ENCODE measurements around the gene FANCE.
"Not testable (repeated sequence)": the region's sequence is repeated elsewhere in the genome, so short reads cannot be mapped to it uniquely, and the experiment has no call there.

Gene FANCE

GRCh38 chr6:35432291-35432690 lies 19.8 kb upstream of the FANCE start:
- no peak for DNase-seq (ENCODE audit: low read depth)
- TF ChIP-seq, protein P1, sequence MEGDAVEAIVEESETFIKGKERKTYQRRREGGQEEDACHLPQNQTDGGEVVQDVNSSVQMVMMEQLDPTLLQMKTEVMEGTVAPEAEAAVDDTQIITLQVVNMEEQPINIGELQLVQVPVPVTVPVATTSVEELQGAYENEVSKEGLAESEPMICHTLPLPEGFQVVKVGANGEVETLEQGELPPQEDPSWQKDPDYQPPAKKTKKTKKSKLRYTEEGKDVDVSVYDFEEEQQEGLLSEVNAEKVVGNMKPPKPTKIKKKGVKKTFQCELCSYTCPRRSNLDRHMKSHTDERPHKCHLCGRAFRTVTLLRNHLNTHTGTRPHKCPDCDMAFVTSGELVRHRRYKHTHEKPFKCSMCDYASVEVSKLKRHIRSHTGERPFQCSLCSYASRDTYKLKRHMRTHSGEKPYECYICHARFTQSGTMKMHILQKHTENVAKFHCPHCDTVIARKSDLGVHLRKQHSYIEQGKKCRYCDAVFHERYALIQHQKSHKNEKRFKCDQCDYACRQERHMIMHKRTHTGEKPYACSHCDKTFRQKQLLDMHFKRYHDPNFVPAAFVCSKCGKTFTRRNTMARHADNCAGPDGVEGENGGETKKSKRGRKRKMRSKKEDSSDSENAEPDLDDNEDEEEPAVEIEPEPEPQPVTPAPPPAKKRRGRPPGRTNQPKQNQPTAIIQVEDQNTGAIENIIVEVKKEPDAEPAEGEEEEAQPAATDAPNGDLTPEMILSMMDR (IDR thresholded peaks at IDR 0.05; ENCODE audit: low read depth, low read length, missing control alignments) = no peak
- no peak overlapping the region for H3K4me3 ChIP-seq (ENCODE audit: low read depth, low read length)

GRCh38 chr6:35432702-35433101 lies 19.4 kb upstream of the FANCE start:
- DNase-seq (ENCODE audit: low read depth); H3K4me3 ChIP-seq (ENCODE audit: low read depth, low read length): not testable (repeated sequence)

DNA sequence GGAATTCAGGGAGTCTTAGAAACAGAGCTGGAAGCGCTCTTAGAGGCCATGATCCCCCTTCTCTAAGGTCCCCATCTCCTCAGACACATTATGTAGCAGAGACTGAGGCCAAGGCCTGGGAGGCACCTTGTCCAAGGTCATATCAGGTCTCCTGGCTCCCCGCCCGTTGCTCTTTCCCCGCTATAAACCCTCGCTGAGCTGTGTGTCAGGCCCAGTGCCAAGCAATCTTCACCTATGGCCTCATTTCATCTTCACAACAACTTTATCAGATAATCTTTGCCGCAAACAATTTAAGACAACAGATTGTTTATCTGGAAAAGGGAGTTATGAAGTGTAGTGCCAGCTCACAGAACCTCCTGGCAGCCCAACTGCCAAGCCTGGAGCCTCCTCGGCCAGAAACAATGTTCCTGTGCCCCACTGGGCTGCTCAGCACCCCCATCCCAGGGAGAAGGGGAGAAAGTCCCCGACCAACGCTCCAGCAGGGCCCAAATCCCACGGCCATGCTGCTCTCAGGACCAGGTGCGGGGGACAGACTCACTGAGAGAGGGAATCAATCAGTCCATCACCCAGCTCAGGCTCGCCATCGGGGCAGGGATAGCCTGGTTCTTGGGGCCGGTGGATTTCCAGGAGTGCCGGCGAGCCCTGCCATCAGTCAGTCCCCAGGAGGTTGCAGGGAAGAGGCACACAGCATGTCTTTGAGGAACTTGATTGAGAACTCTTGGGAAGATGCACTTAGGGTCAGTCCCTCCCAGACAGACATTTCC lies 16.9 kb upstream of the FANCE start:
- TF ChIP-seq, protein P1 (IDR thresholded peaks at IDR 0.05; ENCODE audit: low read depth, low read length, missing control alignments) = no peak
- H3K4me3 ChIP-seq (ENCODE audit: low read depth, low read length) = no peak overlapping the region
- DNase-seq (ENCODE audit: low read depth) = no peak

DNA sequence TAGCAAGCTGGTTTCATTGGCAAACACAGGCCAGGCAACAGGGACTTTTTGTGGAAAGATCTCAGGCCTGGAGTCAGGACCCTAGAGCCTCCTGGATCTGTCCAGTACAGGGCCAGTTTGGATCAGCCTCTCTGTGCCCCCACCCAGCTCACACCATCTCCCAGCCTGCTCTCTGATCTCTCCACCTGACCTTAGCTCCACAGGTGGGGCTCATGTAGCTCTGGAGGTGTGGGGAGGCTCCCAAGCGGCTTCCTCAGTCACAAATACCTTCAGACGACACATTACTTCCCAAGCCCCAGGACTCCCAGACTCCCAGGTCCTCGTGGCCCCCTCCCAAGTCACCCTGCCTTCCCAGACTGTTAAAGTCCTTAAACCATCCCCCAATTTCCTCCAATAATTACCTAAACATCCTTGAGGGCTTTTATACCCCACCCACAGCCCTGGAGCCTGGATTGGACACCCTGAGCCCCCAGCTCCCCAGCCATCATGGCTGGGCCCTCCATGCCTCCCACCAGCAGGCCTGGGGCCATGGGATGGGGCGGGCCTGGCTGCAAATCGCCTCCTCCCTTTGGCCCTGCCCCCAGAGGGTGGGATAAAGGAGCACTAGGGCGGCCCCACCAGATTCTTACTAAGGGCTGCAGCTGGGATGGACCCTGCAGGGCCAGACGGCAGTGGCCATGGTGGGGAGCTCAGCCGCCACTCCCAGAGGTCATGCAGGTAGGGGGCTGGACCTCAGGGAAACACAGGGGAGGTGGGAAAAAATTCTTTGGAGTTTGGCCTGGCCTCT lies 15.9 kb upstream of the FANCE start:
- no peak for DNase-seq (ENCODE audit: low read depth)
- TF ChIP-seq, protein P1 (IDR thresholded peaks at IDR 0.05; ENCODE audit: low read depth, low read length, missing control alignments) = no peak
- H3K4me3 ChIP-seq (ENCODE audit: low read depth, low read length) = no peak overlapping the region

GRCh38 chr6:35438378-35439065 lies 13.6 kb upstream of the FANCE start:
- H3K4me3 ChIP-seq (ENCODE audit: low read depth, low read length) = not testable (repeated sequence)

DNA sequence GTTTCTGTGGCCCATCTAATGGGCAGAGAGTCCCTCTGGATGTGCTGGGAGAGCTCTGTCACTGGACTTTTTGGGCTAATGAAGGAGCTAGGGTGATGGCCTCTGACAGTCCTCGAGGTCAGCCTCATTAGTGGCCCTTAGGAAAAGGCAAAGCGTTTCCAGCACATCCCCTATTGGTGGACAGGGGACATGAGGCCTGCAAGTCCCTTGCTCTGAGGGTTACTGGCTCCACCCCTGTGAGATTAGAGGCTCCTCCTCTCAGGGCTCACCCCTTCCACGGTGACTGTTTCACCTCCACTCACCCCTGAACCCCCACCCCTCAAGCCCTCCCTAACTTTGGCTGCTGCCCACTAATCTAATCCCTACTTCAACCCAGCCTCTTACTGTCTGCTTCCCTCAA lies 12.8 kb upstream of the FANCE start:
- TF ChIP-seq, protein P1 (IDR thresholded peaks at IDR 0.05; ENCODE audit: low read depth, low read length, missing control alignments) = no peak
- no peak for DNase-seq (ENCODE audit: low read depth)
- H3K4me3 ChIP-seq (ENCODE audit: low read depth, low read length) = no peak overlapping the region

More at GRCh38 chr6:35438378-35439065, 13.6 kb upstream of the FANCE start:
- not testable (repeated sequence) for DNase-seq (ENCODE audit: low read depth)

- TF ChIP-seq, protein P1 (IDR thresholded peaks at IDR 0.05; ENCODE audit: low read depth, low read length, missing control alignments) = no peak
- no peak overlapping the region for H3K4me3 ChIP-seq (ENCODE audit: low read depth, low read length)
- no peak for DNase-seq (ENCODE audit: low read depth)
Observed at GRCh38 chr6:35441205-35441604, 10.9 kb upstream of the FANCE start.

Data from GM12864 (cell line).